Hepatocyte (in vitro differentiated cells): ENCODE measurements around the gene TMEM141.

Experiments used
- CTCF ChIP-seq: fragments of 200-600 bp; sonication (generic); IDR thresholded peaks from 2 replicates; pipeline ENCODE4 v1.5.1; 2016; ENCODE audit warnings: antibody characterized with exemption, mild to moderate bottlenecking; ENCODE audit not compliant: poor library complexity
- EZH2 ChIP-seq: fragments of 200-600 bp; sonication (generic); IDR thresholded peaks from 2 replicates; pipeline ENCODE4 v1.6.1; 2016; ENCODE audit warnings: antibody characterized with exemption, mild to moderate bottlenecking, borderline replicate concordance

- TF ChIP-seq CTCF (no peak), EZH2 (no peak)
These were observed 37.6 kb upstream of the TMEM141 start for GRCh38 chr9:136753371-136754058.
